Cardiac septum (tissue), 1 donor: Measurements from ENCODE around the gene IDS. TPM values are rescaled to one million over a fixed set of nuclear protein-coding genes. Genes with fewer than 3 reads are reported as not detected.
"Not testable (repeated sequence)": the region's sequence is repeated elsewhere in the genome, so short reads cannot be mapped to it uniquely, and the experiment has no call there.

ENCODE experiments used
- DNase-seq: peaks from one replicate; pipeline ENCODE4 v3.0.0-alpha.2; 2020; ENCODE audit warnings: low spot score
- intact Hi-C: fragments of 100-400 bp; cut with DNase I; formaldehyde crosslinking; loops from one replicate; pipeline ENCODE4 v1.14.0; 2022
- total RNA-seq: library from RNA; stranded (reverse); fragmentation: NEBNext Ultra II Directional; extraction: Animal tissue kit (Norgen Biotek cat#: 25700); gene quantifications from one replicate; pipeline ENCODE4 v1.2.1, GENCODE V29; 2021
- donor health status: DM: no; HTN: no; CAD: no.

The IDS gene
- total RNA-seq, 1 donor from 2014 or later, result 87.6 TPM

DNA sequence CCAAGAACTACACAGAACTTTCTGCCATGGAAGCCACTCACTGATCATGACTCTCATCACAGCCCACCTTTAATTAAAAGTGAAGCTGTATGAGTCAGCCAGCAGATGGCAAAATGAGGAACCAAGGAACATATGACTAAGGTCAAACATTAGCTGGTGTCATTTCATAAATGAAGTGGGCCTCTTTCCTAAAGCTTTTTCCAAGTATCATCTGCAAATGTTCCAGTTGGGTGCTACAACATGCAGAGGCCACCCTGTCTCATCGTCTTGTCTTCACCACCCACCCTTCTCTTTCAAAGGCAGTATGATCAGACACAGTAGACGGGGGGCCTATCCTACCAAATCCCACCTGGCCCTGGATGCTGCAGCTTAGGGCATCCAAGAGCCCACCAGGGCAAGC is 26.5 kb upstream of the IDS start:
- DNase-seq, result no peak

GRCh38 chrX:149528381-149528780 is 23.3 kb upstream of the IDS start:
- DNase-seq, result no peak
- intact Hi-C loops, result no loop called here

More for the DNA sequence above, 26.5 kb upstream of the IDS start:
- intact Hi-C loops, result no loop called here

DNA sequence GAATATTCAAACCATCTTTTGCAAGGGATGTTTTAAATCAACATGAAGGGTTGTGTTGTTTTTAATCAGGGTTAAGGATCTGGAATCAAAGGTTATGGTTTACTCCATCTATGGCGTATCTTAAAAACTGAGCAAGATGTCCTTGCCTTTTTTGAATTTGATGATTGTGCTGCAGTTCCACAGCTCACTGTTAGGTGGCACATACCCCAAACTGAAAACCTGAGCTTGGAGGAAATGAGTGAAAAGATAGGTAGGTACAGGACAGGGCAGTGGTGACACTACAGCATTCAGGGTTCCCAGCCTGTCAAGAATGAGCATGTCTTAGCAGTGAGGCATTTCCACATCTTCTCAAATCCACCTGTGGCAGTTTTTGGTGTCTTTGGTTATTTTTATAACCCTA is 22.6 kb upstream of the IDS start:
- no peak for DNase-seq
- intact Hi-C loops, result no loop called here

- intact Hi-C loops, DNase-seq: not testable (repeated sequence)
Observed at GRCh38 chrX:149526318-149527033, 21.4 kb upstream of the IDS start.

GRCh38 chrX:149525903-149526302 is 20.8 kb upstream of the IDS start:
- intact Hi-C loops, DNase-seq: not testable (repeated sequence)

GRCh38 chrX:149525389-149525788 is 20.3 kb upstream of the IDS start:
- intact Hi-C loops, DNase-seq: not testable (repeated sequence)

- no peak for DNase-seq
- intact Hi-C loops, result no loop called here
Observed at GRCh38 chrX:149522916-149523315, 17.8 kb upstream of the IDS start.

- DNase-seq, result no peak
- intact Hi-C loops, result no loop called here
Observed at GRCh38 chrX:149521438-149521837, 16.3 kb upstream of the IDS start.

GRCh38 chrX:149520636-149521277 is 15.7 kb upstream of the IDS start:
- DNase-seq, intact Hi-C loops: not testable (repeated sequence)

DNA sequence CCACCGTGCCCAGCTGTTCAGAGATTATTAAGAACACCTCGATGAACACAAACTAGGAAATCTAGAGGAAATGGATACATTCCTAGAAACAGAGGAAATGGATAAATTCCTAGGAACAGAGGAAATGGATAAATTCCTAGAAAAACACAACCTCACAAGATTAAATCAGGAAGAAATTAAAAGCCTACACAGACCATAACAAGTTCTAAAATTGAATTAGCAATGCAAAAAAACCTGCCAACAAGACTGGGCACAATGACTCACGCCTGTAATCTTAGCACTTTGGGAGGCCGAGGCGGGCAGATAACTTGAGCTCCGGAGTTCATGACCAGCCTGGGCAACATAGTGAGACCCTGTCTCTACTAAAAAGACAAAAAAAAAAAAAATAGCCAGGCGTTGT is 13.1 kb upstream of the IDS start:
- DNase-seq, result no peak
- intact Hi-C loops, result no loop called here

DNA sequence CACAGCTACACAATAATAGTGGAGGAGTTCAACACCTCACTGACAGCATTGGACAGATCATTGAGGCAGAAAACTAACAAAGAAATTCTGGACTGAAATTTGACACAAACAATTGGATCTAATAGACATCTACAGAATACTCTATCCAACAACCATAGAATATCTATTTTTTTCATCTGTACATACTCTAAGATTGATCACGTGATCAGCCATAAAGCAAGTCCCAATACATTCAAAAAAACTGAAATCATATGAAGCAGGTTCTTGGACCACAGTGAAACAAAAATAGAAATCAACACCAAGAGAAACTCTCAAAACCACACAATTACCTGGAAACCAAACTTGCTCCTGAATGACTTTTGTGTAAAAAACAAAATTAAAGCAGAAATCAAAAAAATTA is 12.2 kb upstream of the IDS start:
- no peak for DNase-seq
- intact Hi-C loops, result no loop called here

DNA sequence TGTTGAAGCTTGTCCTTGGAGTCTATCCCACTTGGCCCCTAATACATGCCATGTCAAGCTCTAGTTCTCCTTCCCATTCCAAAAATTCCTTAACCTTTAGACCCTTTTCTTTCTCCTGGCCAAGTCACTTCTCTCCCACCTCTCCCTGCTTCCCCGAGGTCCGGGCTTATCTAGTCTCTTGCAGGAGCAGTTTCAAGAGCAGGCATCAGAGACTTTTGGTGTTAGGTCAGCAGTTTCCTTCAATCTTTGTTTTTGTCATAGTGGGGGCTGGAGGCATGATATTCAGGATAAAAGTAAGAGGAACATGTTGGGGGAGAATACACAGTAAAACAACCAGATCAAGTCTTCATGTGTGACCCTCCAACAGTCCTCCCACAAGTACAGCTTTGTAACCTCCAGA is 11.5 kb upstream of the IDS start:
- no peak for DNase-seq
- intact Hi-C loops, result no loop called here

DNA sequence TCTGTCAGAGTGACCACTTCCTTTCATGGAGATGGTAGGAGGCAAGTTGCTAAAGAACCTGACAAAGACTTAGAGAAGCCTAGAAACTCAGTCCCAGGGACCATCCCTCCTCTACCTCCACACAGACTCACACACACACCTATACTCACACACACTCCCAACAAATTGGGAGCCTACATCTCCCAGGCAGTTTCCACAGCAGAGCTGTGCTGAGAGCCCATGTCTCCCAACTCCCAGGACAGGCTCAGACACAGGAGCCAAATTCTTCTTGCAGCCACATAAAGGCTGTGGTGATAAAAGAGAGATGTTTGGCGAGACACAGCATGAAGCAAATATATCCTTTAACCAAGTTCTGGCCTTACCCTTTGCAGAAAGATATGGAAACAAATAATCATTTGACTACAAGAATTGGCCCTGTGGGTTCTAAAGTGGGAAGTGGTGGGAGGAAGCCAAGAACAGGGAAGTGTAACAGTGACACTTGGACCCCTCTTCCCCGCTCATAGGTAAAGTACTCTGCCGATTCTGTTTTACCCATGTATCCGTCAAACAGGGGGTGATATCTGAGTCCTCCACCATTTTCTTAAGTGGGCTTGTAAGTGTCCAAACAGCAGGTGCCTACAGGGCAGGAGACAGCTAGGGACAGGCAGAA is 11.0 kb upstream of the IDS start:
- intact Hi-C loops, result no loop called here

DNA sequence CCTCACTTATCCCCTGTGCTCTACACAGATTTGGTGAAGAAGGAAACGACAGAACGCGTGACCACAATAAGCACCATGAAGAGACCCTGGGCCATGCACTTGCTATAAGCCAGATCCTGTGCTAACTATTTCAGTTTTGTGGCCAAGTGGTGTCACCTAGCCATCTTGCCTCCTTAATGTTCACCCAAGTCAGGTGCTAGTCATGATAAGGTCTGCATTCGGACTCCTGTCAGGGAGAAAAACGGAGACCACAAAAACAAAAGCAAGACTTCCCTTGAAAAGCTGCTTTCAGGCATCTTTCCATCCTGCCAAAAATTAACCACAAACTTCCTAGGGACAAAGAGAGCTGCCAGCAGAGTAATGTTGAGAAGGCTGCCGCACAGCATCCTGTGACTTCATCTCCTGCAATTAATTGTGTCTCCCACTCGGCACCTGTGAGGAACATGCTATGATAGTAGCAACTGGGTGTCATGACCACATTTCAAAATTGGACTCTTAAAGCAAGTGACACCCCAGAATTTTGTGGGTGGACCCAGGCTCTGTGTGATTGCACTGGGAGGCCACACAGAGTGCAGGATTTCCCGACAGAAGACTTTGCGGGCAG is 8.8 kb upstream of the IDS start:
- no peak for DNase-seq
- intact Hi-C loops, result no loop called here

More for the DNA sequence above, 11.0 kb upstream of the IDS start:
- DNase-seq, result no peak

DNA sequence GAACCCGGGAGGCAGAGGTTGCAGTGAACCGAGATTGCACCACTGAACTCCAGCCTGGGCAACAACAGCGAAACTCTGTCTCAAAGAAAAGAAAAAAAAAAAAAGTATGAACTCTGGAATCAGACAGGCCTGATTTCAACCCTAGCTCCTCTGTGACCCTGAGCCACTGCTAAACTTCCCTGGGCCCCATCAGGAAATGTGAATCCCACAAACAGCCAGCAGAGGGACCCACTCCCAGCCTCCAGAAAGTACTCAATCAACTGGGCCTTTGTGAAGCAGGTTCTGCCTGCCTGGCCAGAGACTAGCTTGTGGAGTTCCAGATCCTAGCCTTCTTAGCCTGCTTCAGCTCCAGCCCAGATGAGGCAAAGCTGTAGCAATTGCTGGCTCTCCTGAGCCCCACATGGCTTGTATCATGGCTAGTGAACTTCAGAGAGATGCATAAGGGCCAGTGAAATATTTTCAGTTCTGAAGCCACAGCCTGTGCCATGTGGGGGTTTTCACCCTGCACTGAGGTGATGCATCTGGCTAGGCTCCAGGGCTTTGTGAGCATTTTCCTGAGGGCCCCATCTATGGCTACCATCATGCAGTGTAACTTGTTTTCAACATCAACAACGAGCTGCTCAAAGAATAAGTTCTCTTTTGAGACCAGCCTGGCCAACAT is 7.2 kb upstream of the IDS start:
- intact Hi-C loops, result no loop called here
- DNase-seq, result peak; percentile 78

- intact Hi-C loops, result no loop called here
- DNase-seq, result no peak
Observed at GRCh38 chrX:149511081-149511480, 6.0 kb upstream of the IDS start.

- DNase-seq, result no peak
- intact Hi-C loops, result no loop called here
Observed at GRCh38 chrX:149510386-149510785, 5.3 kb upstream of the IDS start.

DNA sequence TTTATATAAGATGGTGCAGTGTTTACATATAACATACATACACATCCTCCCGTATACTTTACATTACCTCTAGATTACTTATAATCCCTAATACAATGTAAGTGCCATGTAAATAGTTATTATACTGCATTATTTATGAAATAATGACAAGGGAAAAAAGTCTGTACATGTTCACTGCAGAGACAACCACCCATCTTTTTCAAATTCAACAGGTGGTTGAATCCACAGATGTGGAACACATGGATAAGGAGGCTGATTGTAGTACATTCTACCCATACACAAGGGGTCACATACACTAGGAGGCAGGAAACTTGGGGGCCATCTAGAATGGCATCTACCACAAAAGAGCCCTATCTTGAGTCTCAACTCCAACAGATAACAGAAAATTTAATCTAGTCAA is 3.4 kb upstream of the IDS start:
- DNase-seq, result no peak
- intact Hi-C loops, result no loop called here

- intact Hi-C loops, result no loop called here
Observed at GRCh38 chrX:149506349-149506748, 1.2 kb upstream of the IDS start.

DNA sequence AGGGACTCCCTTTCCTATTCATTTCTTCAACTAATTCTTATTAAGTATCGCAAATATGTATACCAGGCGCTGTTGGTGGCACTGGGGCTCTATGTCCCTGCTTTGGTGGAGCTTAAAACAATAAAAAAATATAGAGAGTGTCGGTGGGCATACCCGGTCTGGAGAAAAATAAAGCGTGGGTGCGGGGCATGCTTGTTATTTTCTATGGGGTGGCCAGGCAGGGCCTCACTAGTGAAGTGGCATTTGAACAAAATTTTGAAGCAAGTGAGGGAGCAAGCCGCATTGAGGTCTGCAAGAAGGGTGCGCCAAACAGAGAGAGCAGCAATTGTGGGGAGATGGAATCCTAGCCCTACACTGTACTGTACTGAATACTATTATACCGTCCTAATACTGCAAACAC is 565 bp upstream of the IDS start:
- no peak for DNase-seq
- intact Hi-C loops, result no loop called here

More at GRCh38 chrX:149506349-149506748, 1.2 kb upstream of the IDS start:
- no peak for DNase-seq
